ENCODE results near the gene CETP. TPM values are rescaled to one million over a fixed set of nuclear protein-coding genes. Genes with fewer than 3 reads are reported as not detected.
A peak's percentile ranks its signal among the peaks of the same experiment; 100 is the strongest.

CETP gene
- total and polyA plus RNA-seq, 2 of the 13 experiments (the other 11 are each of a cell fraction or from before 2014, with no cell fraction given): 0.31 to 9.8 TPM

- TF ChIP-seq IRF1 (CRISPR knock-in tag; IDR thresholded peaks at IDR 0.05; ENCODE audit: low read depth): peak; percentile 99
- no peak for TF ChIP-seq ZNF318 (CRISPR knock-in tag; IDR thresholded peaks at IDR 0.05)
- TF ChIP-seq ZNF75D (CRISPR knock-in tag; IDR thresholded peaks at IDR 0.05; ENCODE audit: borderline replicate concordance): no peak
- peak; percentile 65; the same call in 1 of the 2 replicates for TF ChIP-seq ZNF552 (CRISPR knock-in tag; IDR thresholded peaks at IDR 0.05; ENCODE audit: borderline replicate concordance)
- no peak for TF ChIP-seq ZNF572 (CRISPR knock-in tag; IDR thresholded peaks at IDR 0.05)
- TF ChIP-seq ZNF333 (CRISPR knock-in tag; IDR thresholded peaks at IDR 0.05; ENCODE audit: borderline replicate concordance): 0 out of 2 replicates have a peak, but pooled peaks have one; percentile 13
- TF ChIP-seq ZNF407 (CRISPR knock-in tag; IDR thresholded peaks at IDR 0.05; ENCODE audit: not compliant biosample characterization): peak; percentile 89
- 0 out of 2 replicates have a peak, but pooled peaks have one; percentile 19 for TF ChIP-seq POGZ (CRISPR knock-in tag; IDR thresholded peaks at IDR 0.05)
- peak; percentile 68 for TF ChIP-seq RNF2 (conservative IDR thresholded peaks at IDR 0.05; ENCODE audit: low read depth)
- TF ChIP-seq KMT2B (CRISPR knock-in tag; IDR thresholded peaks at IDR 0.05): peak; percentile 95
Measured at GRCh38 chr16:56988948-56989945, 27.5 kb downstream of the CETP start, which contains the start of gene NLRC5 (continued).
